ENCODE measurements around the gene MAST4.

- TF ChIP-seq CTCF (CRISPR knock-in tag; IDR thresholded peaks at IDR 0.05) (no peak), PHF5A (CRISPR knock-in tag; IDR thresholded peaks at IDR 0.05; ENCODE audit: low read depth, unreplicated experiment) (no peak), PHF20 (CRISPR knock-in tag; IDR thresholded peaks at IDR 0.05) (no peak), TIGD3 (CRISPR knock-in tag; IDR thresholded peaks at IDR 0.05; ENCODE audit: borderline replicate concordance) (no peak), ZNF33B (CRISPR knock-in tag; IDR thresholded peaks at IDR 0.05) (no peak), ZKSCAN1 (IDR thresholded peaks at IDR 0.05; ENCODE audit: low read length) (no peak), ARHGAP35 (CRISPR knock-in tag; IDR thresholded peaks at IDR 0.05; ENCODE audit: borderline replicate concordance) (no peak), REL (CRISPR knock-in tag; conservative IDR thresholded peaks at IDR 0.05) (no peak), GFI1 (CRISPR knock-in tag; IDR thresholded peaks at IDR 0.05; ENCODE audit: borderline replicate concordance) (no peak)
Measured at GRCh38 chr5:67152400-67152799, 556.2 kb downstream of the MAST4 start.

All from HepG2 (cell line).